ENCODE data around the gene EOMES. TPM values are rescaled to one million over a fixed set of nuclear protein-coding genes. Genes with fewer than 3 reads are reported as not detected.

Gene EOMES
- total and polyA plus RNA-seq, 2 donors (not counting 3 experiments of a cell fraction or from before 2014, with no cell fraction given): not detected

DNA sequence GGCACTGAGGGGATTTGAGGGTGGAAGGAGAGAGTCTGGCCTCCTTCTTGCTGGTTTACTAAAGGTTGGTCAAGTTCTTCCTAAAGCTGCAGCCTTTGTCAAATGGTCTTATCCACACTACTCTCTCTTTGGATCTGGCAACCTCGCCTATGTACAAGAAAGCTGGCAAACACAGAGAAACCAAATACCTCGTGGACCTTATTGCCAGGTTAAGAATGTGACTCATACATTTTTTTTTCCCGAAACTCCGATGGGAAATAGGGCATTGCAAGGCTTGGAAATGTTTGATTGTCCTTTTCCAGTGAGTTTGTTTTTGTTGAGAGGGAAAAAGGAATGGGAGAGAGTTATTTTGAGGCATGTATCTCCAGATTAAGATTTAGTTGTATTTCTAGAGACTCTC is 13.9 kb downstream of the EOMES start:
- Histone ChIP-seq H3K9me3 (replicated peaks; ENCODE audit: control insufficient read depth, insufficient read depth, low read length) (no peaks in the 10 kb centered on the region), H3K4me1 (ENCODE audit: control insufficient read depth, extremely low read depth, insufficient read depth, low read length) (peaks cover 8% of the 10 kb centered on the region), H3K9ac (replicated peaks; ENCODE audit: extremely low read depth, insufficient read depth, low read length) (no peak overlapping the region), H3K79me2 (ENCODE audit: control insufficient read depth, insufficient read depth, low read length) (no peaks in the 10 kb centered on the region), H3K27ac (ENCODE audit: insufficient read depth, low read depth, low read length) (no peak overlapping the region), H3K4me2 (ENCODE audit: insufficient read depth, low read length) (no peak overlapping the region), H3K9me1 (replicated peaks; ENCODE audit: control insufficient read depth, extremely low read depth, insufficient read depth, low read length) (no peaks in the 10 kb centered on the region), H3K27me3 (ENCODE audit: control insufficient read depth in 2 of 2, insufficient read depth in 2 of 2, low read length in 2 of 2) (peaks cover 33 to 44% of the 10 kb centered on the region in 2 experiments), H2AFZ (ENCODE audit: low read depth, low read length) (no peak overlapping the region), H3K36me3 (ENCODE audit: control insufficient read depth in 2 of 2, extremely low read depth in 1 of 2, insufficient read depth in 2 of 2, low read length in 2 of 2) (no peaks in the 10 kb centered on the region), H3K4me3 (replicated peaks in 1 of 3; ENCODE audit: insufficient read depth in 1 of 3, low read depth in 1 of 3, low read length in 3 of 3) (no peak overlapping the region), H4K20me1 (replicated peaks; ENCODE audit: control insufficient read depth, extremely low read depth, insufficient read depth, low read length) (no peaks in the 10 kb centered on the region)
- dilution Hi-C loops (cut with MboI; ENCODE audit: extremely low pct_ligation_motif_present, low sequenced_read_pairs) (no loop called here), intact Hi-C loops (cut with micrococcal nuclease) (no loop called here)
- no TSS peak for BruUV-seq (replicated peaks)
- DNase-seq (ENCODE audit: low read depth, low spot score) (no peak), FAIRE-seq (no peak)
- POLR2A ChIA-PET: no interaction called here
- TF ChIP-seq JUN (IDR thresholded peaks at IDR 0.05; ENCODE audit: borderline replicate concordance, insufficient read depth, insufficient read length, low read depth): no peak
- no peak for TF ChIP-seq POLR2A (IDR thresholded peaks at IDR 0.05; ENCODE audit: low read depth, low read length)
- TF ChIP-seq, protein P1, sequence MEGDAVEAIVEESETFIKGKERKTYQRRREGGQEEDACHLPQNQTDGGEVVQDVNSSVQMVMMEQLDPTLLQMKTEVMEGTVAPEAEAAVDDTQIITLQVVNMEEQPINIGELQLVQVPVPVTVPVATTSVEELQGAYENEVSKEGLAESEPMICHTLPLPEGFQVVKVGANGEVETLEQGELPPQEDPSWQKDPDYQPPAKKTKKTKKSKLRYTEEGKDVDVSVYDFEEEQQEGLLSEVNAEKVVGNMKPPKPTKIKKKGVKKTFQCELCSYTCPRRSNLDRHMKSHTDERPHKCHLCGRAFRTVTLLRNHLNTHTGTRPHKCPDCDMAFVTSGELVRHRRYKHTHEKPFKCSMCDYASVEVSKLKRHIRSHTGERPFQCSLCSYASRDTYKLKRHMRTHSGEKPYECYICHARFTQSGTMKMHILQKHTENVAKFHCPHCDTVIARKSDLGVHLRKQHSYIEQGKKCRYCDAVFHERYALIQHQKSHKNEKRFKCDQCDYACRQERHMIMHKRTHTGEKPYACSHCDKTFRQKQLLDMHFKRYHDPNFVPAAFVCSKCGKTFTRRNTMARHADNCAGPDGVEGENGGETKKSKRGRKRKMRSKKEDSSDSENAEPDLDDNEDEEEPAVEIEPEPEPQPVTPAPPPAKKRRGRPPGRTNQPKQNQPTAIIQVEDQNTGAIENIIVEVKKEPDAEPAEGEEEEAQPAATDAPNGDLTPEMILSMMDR (IDR thresholded peaks at IDR 0.05; ENCODE audit: extremely low read depth in 1 of 2, insufficient read depth in 1 of 2, low read depth in 1 of 2, low read length in 2 of 2): no peak
- no peak for TF ChIP-seq MYC (IDR thresholded peaks at IDR 0.05; ENCODE audit: low read depth, low read length)
- no peak for TF ChIP-seq FOS (IDR thresholded peaks at IDR 0.05; ENCODE audit: borderline replicate concordance, insufficient read depth, low read length)
- TF ChIP-seq, protein P2, sequence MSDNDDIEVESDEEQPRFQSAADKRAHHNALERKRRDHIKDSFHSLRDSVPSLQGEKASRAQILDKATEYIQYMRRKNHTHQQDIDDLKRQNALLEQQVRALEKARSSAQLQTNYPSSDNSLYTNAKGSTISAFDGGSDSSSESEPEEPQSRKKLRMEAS (IDR thresholded peaks at IDR 0.05; ENCODE audit: insufficient read depth, insufficient read length): no peak
- no peak for TF ChIP-seq GATA2 (IDR thresholded peaks at IDR 0.05; ENCODE audit: insufficient read depth, insufficient read length, low read depth, low read length)
- TF ChIP-seq EZH2 (IDR thresholded peaks at IDR 0.05; ENCODE audit: borderline replicate concordance, low read depth, low read length, severe bottlenecking): no peak
- TF ChIP-seq POLR2AphosphoS5 (IDR thresholded peaks at IDR 0.05; ENCODE audit: insufficient read depth, low read depth, low read length): no peak
- CTCF ChIA-PET: interaction anchor here (1.0 kb wide), 2 partner anchors 18 to 27 kb away, joined by 3 read pairs; no protein-coding TSS in a partner anchor

Data from endothelial cell of umbilical vein (primary cell).